Measurements from ENCODE around the gene ZNF609.

GRCh38 chr15:64637412-64637811 lies 177.0 kb downstream of the ZNF609 start:
- TF ChIP-seq CTCF (IDR thresholded peaks at IDR 0.05): no peak
- no peak for TF ChIP-seq EP300 (IDR thresholded peaks at IDR 0.05)
- TF ChIP-seq POLR2AphosphoS5 (IDR thresholded peaks at IDR 0.05): no peak

Measured in gastroesophageal sphincter (tissue), 3 donors.